ES-I3 (cell line): Measurements from ENCODE around the gene UGT1A3.
"Not testable (repeated sequence)": the region's sequence is repeated elsewhere in the genome, so short reads cannot be mapped to it uniquely, and the experiment has no call there.

Experiments used
- H3K36me3 ChIP-seq: 2 replicates; pipeline ENCODE4 v1.6.1; 2013; ENCODE audit warnings: mild to moderate bottlenecking, low read length, control low read depth, moderate library complexity; ENCODE audit not compliant: insufficient read depth
- H3K4me1 ChIP-seq: 2 replicates; pipeline ENCODE4 v1.6.1; 2013; ENCODE audit warnings: mild to moderate bottlenecking, control low read depth, low read length; ENCODE audit not compliant: insufficient read depth
- H3K9ac ChIP-seq: 2 replicates; pipeline ENCODE4 v1.6.1; 2013; ENCODE audit warnings: low read depth, mild to moderate bottlenecking, low read length, moderate library complexity
- H3K9me3 ChIP-seq: 2 replicates; pipeline ENCODE4 v1.6.1; 2013; ENCODE audit warnings: mild to moderate bottlenecking, low read length, moderate library complexity; ENCODE audit not compliant: control insufficient read depth, insufficient read depth

UGT1A3 gene

GRCh38 chr2:233736868-233737653 is 8.2 kb downstream of the UGT1A3 start:
- not testable (repeated sequence) for H3K9ac ChIP-seq, H3K4me1 ChIP-seq, H3K36me3 ChIP-seq, H3K9me3 ChIP-seq

DNA sequence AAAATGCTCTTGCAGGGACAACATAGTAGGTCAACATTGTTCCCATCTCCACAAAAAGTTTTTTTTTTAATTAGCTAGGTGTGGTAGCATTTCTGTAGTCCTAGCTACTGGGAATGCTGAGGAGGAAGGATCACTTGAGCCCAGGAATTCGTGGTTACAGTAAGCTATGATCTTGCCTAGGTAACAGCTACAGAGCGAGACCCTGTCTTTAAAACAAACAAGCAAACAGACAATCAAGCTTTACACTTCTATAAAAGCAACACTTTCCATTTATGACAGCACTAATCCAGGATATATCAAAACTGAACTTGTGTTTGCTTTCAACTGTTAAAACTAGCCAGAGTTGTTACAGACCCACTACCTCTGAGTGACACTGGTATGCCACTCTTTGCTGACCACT is 12.0 kb downstream of the UGT1A3 start:
- no peaks in the 10 kb centered on the region for H3K4me1 ChIP-seq
- H3K36me3 ChIP-seq: no peaks in the 10 kb centered on the region
- H3K9me3 ChIP-seq: no peaks in the 10 kb centered on the region; the same call in 1 of the 2 replicates
- no peak overlapping the region for H3K9ac ChIP-seq

- Histone ChIP-seq H3K9me3 (no peaks in the 10 kb centered on the region), H3K9ac (no peak overlapping the region), H3K36me3 (no peaks in the 10 kb centered on the region), H3K4me1 (no peaks in the 10 kb centered on the region)
These were observed 14.8 kb downstream of the UGT1A3 start for GRCh38 chr2:233743464-233744259.

GRCh38 chr2:233745073-233745755 is 16.4 kb downstream of the UGT1A3 start:
- Histone ChIP-seq H3K36me3 (no peaks in the 10 kb centered on the region), H3K9me3 (no peaks in the 10 kb centered on the region), H3K4me1 (no peaks in the 10 kb centered on the region), H3K9ac (no peak overlapping the region)

DNA sequence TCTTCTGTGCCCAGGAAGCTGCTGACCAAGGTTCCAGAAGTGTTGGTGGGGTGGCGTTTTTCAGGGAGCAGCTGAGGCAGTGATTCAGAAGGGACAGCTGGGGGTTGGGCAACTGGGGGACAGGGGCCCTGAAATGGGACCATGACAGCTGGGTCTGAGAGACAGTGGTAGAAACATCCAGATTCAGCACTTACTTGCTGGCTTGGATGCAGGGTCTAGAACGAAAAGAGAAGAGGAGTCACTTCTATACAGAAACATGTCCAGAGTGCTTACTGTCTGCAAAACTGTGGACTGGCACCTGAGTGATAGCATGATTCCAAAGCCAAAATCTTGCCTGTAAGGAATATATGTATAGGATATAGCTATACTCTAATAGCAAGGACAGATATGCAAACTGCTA is 17.0 kb downstream of the UGT1A3 start:
- not testable (repeated sequence) for H3K36me3 ChIP-seq, H3K9ac ChIP-seq, H3K4me1 ChIP-seq, H3K9me3 ChIP-seq

DNA sequence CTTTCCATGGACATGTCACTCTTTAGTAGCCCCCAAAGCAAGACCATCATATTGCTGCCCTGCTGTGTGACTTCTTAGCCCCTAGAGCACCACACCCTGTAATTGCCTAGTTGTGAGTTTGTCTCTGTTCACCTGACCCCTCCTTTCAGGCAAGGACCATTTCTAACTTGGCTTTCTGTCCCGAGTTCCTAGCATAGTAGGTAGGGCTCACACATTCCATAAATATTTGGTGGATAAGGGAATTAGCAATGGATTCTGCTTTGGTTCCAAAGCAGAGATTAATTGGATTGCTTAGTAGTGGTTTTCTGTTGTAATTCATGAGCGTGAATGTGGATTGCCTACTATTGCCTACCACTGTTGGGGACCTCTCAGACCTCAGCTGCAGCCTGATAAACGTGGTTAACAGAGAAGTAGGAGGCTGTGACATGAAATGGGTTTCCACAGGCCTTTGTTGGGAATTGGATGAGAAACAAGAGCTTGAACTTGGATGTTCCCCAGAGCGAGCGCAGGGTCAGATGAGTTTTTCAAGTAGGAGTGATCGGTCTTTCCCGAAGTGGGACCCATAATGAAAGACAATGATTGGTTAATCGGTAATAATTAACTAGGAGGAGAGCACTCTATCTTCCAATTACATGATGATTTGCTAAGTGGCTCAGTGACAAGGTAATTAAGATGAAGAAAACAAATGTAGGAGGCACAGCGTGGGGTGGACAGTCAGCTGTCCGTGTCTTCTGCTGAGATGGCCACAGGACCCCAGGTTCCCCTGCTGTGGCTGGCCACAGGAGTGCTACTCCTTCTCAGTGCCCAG is 17.8 kb downstream of the UGT1A3 start:
- Histone ChIP-seq H3K9ac (no peak overlapping the region), H3K36me3 (no peaks in the 10 kb centered on the region), H3K4me1 (no peaks in the 10 kb centered on the region), H3K9me3 (no peaks in the 10 kb centered on the region)

GRCh38 chr2:233747283-233747544 is 18.4 kb downstream of the UGT1A3 start:
- H3K4me1 ChIP-seq: no peaks in the 10 kb centered on the region
- no peak overlapping the region for H3K9ac ChIP-seq
- no peaks in the 10 kb centered on the region for H3K9me3 ChIP-seq
- H3K36me3 ChIP-seq: no peaks in the 10 kb centered on the region

- not testable (repeated sequence) for H3K9ac ChIP-seq, H3K36me3 ChIP-seq, H3K4me1 ChIP-seq, H3K9me3 ChIP-seq
These were observed 21.8 kb downstream of the UGT1A3 start for GRCh38 chr2:233750689-233751088.

- not testable (repeated sequence) for H3K36me3 ChIP-seq, H3K9me3 ChIP-seq, H3K4me1 ChIP-seq, H3K9ac ChIP-seq
These were observed 22.6 kb downstream of the UGT1A3 start for GRCh38 chr2:233751212-233752009.

GRCh38 chr2:233754872-233755611 is 26.2 kb downstream of the UGT1A3 start:
- Histone ChIP-seq H3K9me3 (no peaks in the 10 kb centered on the region), H3K36me3 (no peaks in the 10 kb centered on the region), H3K4me1 (no peaks in the 10 kb centered on the region), H3K9ac (no peak overlapping the region)

- Histone ChIP-seq H3K36me3 (no peaks in the 10 kb centered on the region), H3K9me3 (no peaks in the 10 kb centered on the region), H3K4me1 (no peaks in the 10 kb centered on the region), H3K9ac (no peak overlapping the region)
These were observed 27.7 kb downstream of the UGT1A3 start for GRCh38 chr2:233756429-233757081.

GRCh38 chr2:233758141-233758540 is 29.3 kb downstream of the UGT1A3 start:
- H3K9ac ChIP-seq: no peak overlapping the region
- no peaks in the 10 kb centered on the region for H3K9me3 ChIP-seq
- H3K4me1 ChIP-seq: no peaks in the 10 kb centered on the region
- H3K36me3 ChIP-seq: no peaks in the 10 kb centered on the region

- H3K4me1 ChIP-seq: no peaks in the 10 kb centered on the region
- H3K9me3 ChIP-seq: peaks cover 2% of the 10 kb centered on the region; the same call in 1 of the 2 replicates
- no peaks in the 10 kb centered on the region for H3K36me3 ChIP-seq
- no peak overlapping the region for H3K9ac ChIP-seq
These were observed 30.0 kb downstream of the UGT1A3 start for GRCh38 chr2:233758849-233759248.
